K562 (cell line): Measurements from ENCODE around the gene SYT10. TPM values are rescaled to one million over a fixed set of nuclear protein-coding genes. Genes with fewer than 3 reads are reported as not detected.
A peak's percentile ranks its signal among the peaks of the same experiment; 100 is the strongest.

Experiments used
- ATF1 ChIP-seq, 2 experiments: fragments of 450-650 bp in 1 of 2; IDR thresholded peaks; 2 replicates each; pipeline ENCODE4 v1.6.1; 2016; ENCODE audit warnings: missing compliant biosample characterization in 1 of 2, missing genetic modification characterization in 1 of 2
- CXXC5 ChIP-seq: fragments of 250-450 bp; sonication (Bioruptor Pico); IDR thresholded peaks from 2 replicates; pipeline ENCODE4 v1.8.0; 2022; ENCODE audit warnings: inconsistent platforms, mild to moderate bottlenecking, moderate library complexity
- EP400 ChIP-seq: fragments of 450-650 bp; IDR thresholded peaks from 2 replicates; pipeline ENCODE4 v1.6.1; 2017; ENCODE audit warnings: antibody characterized with exemption, mild to moderate bottlenecking, moderate library complexity
- FIP1L1 ChIP-seq: fragments of 200-400 bp; formaldehyde crosslinking; IDR thresholded peaks from 2 replicates; pipeline ENCODE4 v1.6.1; 2018; ENCODE audit warnings: mild to moderate bottlenecking, low read depth, low read length; ENCODE audit not compliant: poor library complexity, severe bottlenecking
- FOXP1 ChIP-seq: sonication (generic); formaldehyde crosslinking; IDR thresholded peaks from 2 replicates; pipeline ENCODE4 v1.8.0; 2022; ENCODE audit warnings: mild to moderate bottlenecking, missing genetic modification reagents
- HCFC1 ChIP-seq: IDR thresholded peaks from 2 replicates; pipeline ENCODE4 v1.6.1; 2012; ENCODE audit warnings: low read depth, low read length, improper control_type of control experiment
- JUNB ChIP-seq: fragments of 450-650 bp; formaldehyde crosslinking; conservative IDR thresholded peaks from 2 replicates; pipeline ENCODE4 v1.4.0; 2020; ENCODE audit warnings: mild to moderate bottlenecking
- L3MBTL2 ChIP-seq: fragments of 450-650 bp; IDR thresholded peaks from 2 replicates; pipeline ENCODE4 v1.6.1; 2016; ENCODE audit warnings: mild to moderate bottlenecking, moderate library complexity
- LCOR ChIP-seq: sonication (generic); formaldehyde crosslinking; IDR thresholded peaks from 2 replicates; pipeline ENCODE4 v1.8.0; 2022; ENCODE audit warnings: mild to moderate bottlenecking, missing genetic modification reagents
- MTA3 ChIP-seq: fragments of 450-650 bp; formaldehyde crosslinking; IDR thresholded peaks from 2 replicates; pipeline ENCODE4 v1.6.1; 2017; ENCODE audit warnings: mild to moderate bottlenecking, borderline replicate concordance
- NFYB ChIP-seq: IDR thresholded peaks from 2 replicates; pipeline ENCODE4 v1.6.1; 2011; ENCODE audit warnings: mild to moderate bottlenecking, moderate library complexity; ENCODE audit not compliant: insufficient read length; ENCODE audit errors: extremely low read depth
- NR1H2 ChIP-seq: sonication (generic); formaldehyde crosslinking; IDR thresholded peaks from 2 replicates; pipeline ENCODE4 v1.4.0; 2020; ENCODE audit warnings: mild to moderate bottlenecking, missing genetic modification reagents
- POLR2G ChIP-seq: fragments of 200-400 bp; formaldehyde crosslinking; IDR thresholded peaks from 2 replicates; pipeline ENCODE4 v1.6.1; 2017; ENCODE audit warnings: low read depth, mild to moderate bottlenecking, antibody characterized with exemption, low read length, moderate library complexity
- RB1 ChIP-seq: fragments of 450-650 bp; IDR thresholded peaks from 2 replicates; pipeline ENCODE4 v1.6.1; 2017; ENCODE audit warnings: low read depth, mild to moderate bottlenecking
- RBFOX2 ChIP-seq: fragments of 200-400 bp; formaldehyde crosslinking; IDR thresholded peaks from 2 replicates; pipeline ENCODE4 v1.6.1; 2017; ENCODE audit warnings: low read depth, mild to moderate bottlenecking, low read length, moderate library complexity
- SOX6 ChIP-seq: fragments of 450-650 bp; IDR thresholded peaks from 2 replicates; pipeline ENCODE4 v1.6.1; 2014; ENCODE audit warnings: mild to moderate bottlenecking
- TBP ChIP-seq: optimal IDR thresholded peaks from 2 replicates; pipeline ENCODE3; 2011; ENCODE audit warnings: low read depth, low read length, improper control_type of control experiment
- YY1 ChIP-seq, 3 experiments: IDR thresholded peaks; 2 replicates each; pipeline ENCODE4 v1.6.1; 2011; ENCODE audit warnings: low read length in 2 of 3, mild to moderate bottlenecking in 2 of 3, moderate library complexity in 2 of 3, borderline replicate concordance in 1 of 3, control low read depth in 1 of 3, low read depth in 1 of 3; ENCODE audit not compliant: insufficient read depth in 3 of 3, insufficient replicate concordance in 2 of 3, control insufficient read depth in 1 of 3, insufficient read length in 1 of 3; ENCODE audit errors: extremely low read depth in 1 of 3
- ZNF124 ChIP-seq: sonication (generic); formaldehyde crosslinking; IDR thresholded peaks from 2 replicates; pipeline ENCODE4 v1.8.1; 2022; ENCODE audit warnings: missing genetic modification reagents
- polyA plus RNA-seq, 8 experiments: library from polyadenylated mRNA; depleted of rRNA in 4 of 8; stranded (reverse) in 5 of 8; unstranded in 3 of 8; fragments of >200 nt; fragmentation: Nextera tagmentation in 2 of 8; fragmentation: Illumina TruSeq in 1 of 8; extraction: Ambion mirVana in 2 of 8; extraction: Trizol in 1 of 8; gene quantifications; 2 replicates each; pipeline versions ENCODE4 v1.2.1 to v1.2.3, GENCODE V29; 2011 to 2014; ENCODE audit warnings: inconsistent platforms in 1 of 8, missing spikeins in 1 of 8
- total RNA-seq, 7 experiments: library from RNA; depleted of rRNA in 6 of 7; stranded (reverse); fragments of >200 nt in 6 of 7; fragmentation: Illumina TruSeq in 2 of 7; extraction: Trizol in 2 of 7; gene quantifications; 2 replicates each; pipeline versions ENCODE4 v1.2.1 to v1.2.3, GENCODE V29; 2011 to 2021; ENCODE audit warnings: low replicate concordance in 1 of 7
- TF ChIP-seq, protein P1 (sequence below): fragments of 250-450 bp; sonication (Bioruptor Pico); IDR thresholded peaks from 2 replicates; pipeline ENCODE4 v1.9.0; 2021; ENCODE audit warnings: mild to moderate bottlenecking
- TF ChIP-seq, protein P2 (sequence below): fragments of 250-450 bp; sonication (Bioruptor Pico); IDR thresholded peaks from 2 replicates; pipeline ENCODE4 v1.8.0; 2022; ENCODE audit warnings: moderate library complexity, mild to moderate bottlenecking, inconsistent platforms
- TF ChIP-seq, protein P3 (sequence below): fragments of 200-800 bp; sonication (Bioruptor generic); IDR thresholded peaks from 2 replicates; pipeline ENCODE4 v1.6.1; 2017; ENCODE audit warnings: missing genetic modification characterization, missing compliant biosample characterization
- TF ChIP-seq, protein P4 (sequence below): sonication (generic); formaldehyde crosslinking; IDR thresholded peaks from 2 replicates; pipeline ENCODE4 v1.8.0; 2022; ENCODE audit warnings: missing genetic modification reagents, mild to moderate bottlenecking, moderate library complexity, borderline replicate concordance

SYT10 gene
- total and polyA plus RNA-seq, 9 of the 15 experiments (the other 6 are each of a cell fraction or from before 2014, with no cell fraction given), result 0.27 to 6.2 (median 2.5) TPM

DNA sequence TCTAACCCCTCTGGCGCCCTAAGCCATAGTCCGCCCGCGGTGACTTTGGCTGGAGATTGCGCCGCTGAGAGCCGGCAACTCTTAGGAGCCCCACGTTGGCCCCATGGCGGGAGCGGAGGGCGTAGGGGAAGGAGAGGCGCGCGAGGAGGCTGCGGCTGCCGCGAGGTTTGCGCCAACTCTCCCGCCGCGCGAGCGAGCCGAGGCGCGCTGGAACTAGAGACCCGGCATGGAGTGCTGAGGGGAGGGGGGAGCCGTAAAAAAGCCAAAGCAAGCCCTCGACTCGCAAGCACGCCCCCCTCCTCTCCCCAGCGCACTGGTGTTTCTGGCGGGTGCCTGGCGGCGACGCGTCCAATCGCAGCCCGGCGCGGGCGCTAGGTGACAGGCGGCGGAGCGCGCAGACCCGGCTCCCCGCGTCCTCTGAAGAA is at the start of gene SYT10 (continued):
- TF ChIP-seq ATF1 (CRISPR knock-in tag; IDR thresholded peaks at IDR 0.05), result no peak
- TF ChIP-seq ATF1 (tag; IDR thresholded peaks at IDR 0.05), result peak; percentile 20; the same call in 1 of the 2 replicates
- peak in 1 of 3 experiments; percentile 46 for TF ChIP-seq YY1 (IDR thresholded peaks at IDR 0.05; ENCODE audit: borderline replicate concordance in 1 of 3, control insufficient read depth in 1 of 3, extremely low read depth in 1 of 3, insufficient read depth in 3 of 3, insufficient read length in 1 of 3, insufficient replicate concordance in 2 of 3, low read depth in 1 of 3, low read length in 2 of 3)
- 0 out of 2 replicates have a peak, but pooled peaks have one; percentile 16 for TF ChIP-seq HCFC1
- peak; percentile 49 for TF ChIP-seq NFYB
- 0 out of 2 replicates have a peak, but pooled peaks have one; percentile 23 for TF ChIP-seq FOXP1
- TF ChIP-seq LCOR (CRISPR knock-in tag), result peak; percentile 55; the same call in 1 of the 2 replicates
- no peak for TF ChIP-seq NR1H2
- TF ChIP-seq ZNF124, result no peak
- peak; percentile 34 for TF ChIP-seq TBP
- TF ChIP-seq, protein P1, sequence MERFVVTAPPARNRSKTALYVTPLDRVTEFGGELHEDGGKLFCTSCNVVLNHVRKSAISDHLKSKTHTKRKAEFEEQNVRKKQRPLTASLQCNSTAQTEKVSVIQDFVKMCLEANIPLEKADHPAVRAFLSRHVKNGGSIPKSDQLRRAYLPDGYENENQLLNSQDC, result no peak
- peak; percentile 33 for TF ChIP-seq FIP1L1
- TF ChIP-seq, protein P2, sequence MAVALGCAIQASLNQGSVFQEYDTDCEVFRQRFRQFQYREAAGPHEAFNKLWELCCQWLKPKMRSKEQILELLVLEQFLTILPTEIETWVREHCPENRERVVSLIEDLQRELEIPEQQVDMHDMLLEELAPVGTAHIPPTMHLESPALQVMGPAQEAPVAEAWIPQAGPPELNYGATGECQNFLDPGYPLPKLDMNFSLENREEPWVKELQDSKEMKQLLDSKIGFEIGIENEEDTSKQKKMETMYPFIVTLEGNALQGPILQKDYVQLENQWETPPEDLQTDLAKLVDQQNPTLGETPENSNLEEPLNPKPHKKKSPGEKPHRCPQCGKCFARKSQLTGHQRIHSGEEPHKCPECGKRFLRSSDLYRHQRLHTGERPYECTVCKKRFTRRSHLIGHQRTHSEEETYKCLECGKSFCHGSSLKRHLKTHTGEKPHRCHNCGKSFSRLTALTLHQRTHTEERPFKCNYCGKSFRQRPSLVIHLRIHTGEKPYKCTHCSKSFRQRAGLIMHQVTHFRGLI (CRISPR knock-in tag), result no peak
- TF ChIP-seq RB1, result peak; percentile 47; the same call in 1 of the 2 replicates
- TF ChIP-seq POLR2G, result peak; percentile 77
- TF ChIP-seq RBFOX2, result peak; percentile 79
- TF ChIP-seq, protein P3, sequence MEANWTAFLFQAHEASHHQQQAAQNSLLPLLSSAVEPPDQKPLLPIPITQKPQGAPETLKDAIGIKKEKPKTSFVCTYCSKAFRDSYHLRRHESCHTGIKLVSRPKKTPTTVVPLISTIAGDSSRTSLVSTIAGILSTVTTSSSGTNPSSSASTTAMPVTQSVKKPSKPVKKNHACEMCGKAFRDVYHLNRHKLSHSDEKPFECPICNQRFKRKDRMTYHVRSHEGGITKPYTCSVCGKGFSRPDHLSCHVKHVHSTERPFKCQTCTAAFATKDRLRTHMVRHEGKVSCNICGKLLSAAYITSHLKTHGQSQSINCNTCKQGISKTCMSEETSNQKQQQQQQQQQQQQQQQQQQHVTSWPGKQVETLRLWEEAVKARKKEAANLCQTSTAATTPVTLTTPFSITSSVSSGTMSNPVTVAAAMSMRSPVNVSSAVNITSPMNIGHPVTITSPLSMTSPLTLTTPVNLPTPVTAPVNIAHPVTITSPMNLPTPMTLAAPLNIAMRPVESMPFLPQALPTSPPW (CRISPR knock-in tag), result peak; percentile 57
- TF ChIP-seq MTA3, result 0 out of 2 replicates have a peak, but pooled peaks have one; percentile 23
- TF ChIP-seq JUNB (CRISPR knock-in tag), result no peak
- TF ChIP-seq, protein P4, sequence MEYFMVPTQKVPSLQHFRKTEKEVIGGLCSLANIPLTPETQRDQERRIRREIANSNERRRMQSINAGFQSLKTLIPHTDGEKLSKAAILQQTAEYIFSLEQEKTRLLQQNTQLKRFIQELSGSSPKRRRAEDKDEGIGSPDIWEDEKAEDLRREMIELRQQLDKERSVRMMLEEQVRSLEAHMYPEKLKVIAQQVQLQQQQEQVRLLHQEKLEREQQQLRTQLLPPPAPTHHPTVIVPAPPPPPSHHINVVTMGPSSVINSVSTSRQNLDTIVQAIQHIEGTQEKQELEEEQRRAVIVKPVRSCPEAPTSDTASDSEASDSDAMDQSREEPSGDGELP (CRISPR knock-in tag), result peak; percentile 44; the same call in 1 of the 2 replicates
- peak; percentile 42; the same call in 1 of the 2 replicates for TF ChIP-seq EP400
- TF ChIP-seq L3MBTL2, result peak; percentile 84
- no peak for TF ChIP-seq SOX6
- TF ChIP-seq CXXC5, result peak; percentile 41; the same call in 1 of the 2 replicates
